ENCODE measurements around the gene WDR70.

DNA sequence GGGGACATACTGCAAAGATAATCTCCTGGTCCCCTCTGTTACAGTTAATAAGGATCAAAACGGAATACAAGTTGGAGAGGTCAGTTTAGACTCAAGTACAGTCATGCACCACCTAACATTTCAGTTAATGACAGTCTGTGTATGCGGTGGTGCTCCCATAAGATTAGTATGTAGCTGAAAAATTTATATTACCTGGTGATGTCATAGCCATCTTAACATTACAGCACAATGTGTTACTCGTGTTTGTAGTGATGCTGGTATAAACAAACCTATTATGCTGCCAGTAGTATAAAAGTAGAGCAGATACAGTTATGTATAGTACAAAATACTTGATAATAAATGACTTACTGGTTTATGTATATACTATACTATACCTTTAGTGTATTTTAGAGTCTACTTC, 252.8 kb downstream of the WDR70 start:
- TF ChIP-seq CTCF (IDR thresholded peaks at IDR 0.05) = no peak
- no peak for TF ChIP-seq EP300 (IDR thresholded peaks at IDR 0.05; ENCODE audit: low read depth)

Data from transverse colon (tissue), 3 donors.